Mesothelial cell of epicardium (in vitro differentiated cells): ENCODE data around the gene ANAPC15. TPM values are rescaled to one million over a fixed set of nuclear protein-coding genes. Genes with fewer than 3 reads are reported as not detected.

Experiments
- DNase-seq, 2 experiments: peaks; one replicate each; pipeline ENCODE4 v3.0.0; 2021; ENCODE audit warnings: low spot score in 2 of 2; ENCODE audit not compliant: unreplicated experiment in 2 of 2
- H3K27ac Mint-ChIP-seq: 2 replicates; pipeline ENCODE4 v1.8.0; 2021; ENCODE audit warnings: mixed read lengths
- H3K27me3 Mint-ChIP-seq: 2 replicates; pipeline ENCODE4 v1.8.0; 2021; ENCODE audit warnings: low read depth, mixed read lengths
- H3K36me3 Mint-ChIP-seq: 2 replicates; pipeline ENCODE4 v1.8.0; 2021; ENCODE audit warnings: mixed read lengths
- H3K4me1 Mint-ChIP-seq: 2 replicates; pipeline ENCODE4 v1.8.0; 2021; ENCODE audit warnings: mixed read lengths
- H3K4me3 Mint-ChIP-seq: 2 replicates; pipeline ENCODE4 v1.8.0; 2021; ENCODE audit warnings: mild to moderate bottlenecking, moderate library complexity, mixed read lengths
- H3K9me3 Mint-ChIP-seq: 2 replicates; pipeline ENCODE4 v1.8.0; 2021; ENCODE audit warnings: mixed read lengths
- CTCF ChIP-seq: fragments of 200-600 bp; sonication (generic); IDR thresholded peaks from one replicate; pipeline ENCODE4 v1.5.0; 2021; ENCODE audit warnings: antibody characterized with exemption; ENCODE audit not compliant: unreplicated experiment
- total RNA-seq: library from RNA; stranded (reverse); gene quantifications from 3 replicates; pipeline ENCODE4 v1.2.1, GENCODE V29; 2021

The ANAPC15 gene
- total RNA-seq, 1 donor from 2014 or later = 39.3 TPM

- Mint-ChIP-seq H3K4me3 (peak overlapping the region; percentile 88), H3K9me3 (no peaks in the 10 kb centered on the region), H3K36me3 (peaks cover 14% of the 10 kb centered on the region), H3K27me3 (no peaks in the 10 kb centered on the region), H3K4me1 (peaks cover 30% of the 10 kb centered on the region), H3K27ac (peak overlapping the region; percentile 88)
- no peak for TF ChIP-seq CTCF
- DNase-seq = no peak
These were observed 9.9 kb downstream of the ANAPC15 start for GRCh38 chr11:72102631-72102945.

- no peaks in the 10 kb centered on the region for H3K9me3 Mint-ChIP-seq
- H3K4me1 Mint-ChIP-seq = peaks cover 30% of the 10 kb centered on the region
- TF ChIP-seq CTCF = no peak
- peak overlapping the region; percentile 88 for H3K4me3 Mint-ChIP-seq
- DNase-seq = no peak
- peak overlapping the region; percentile 88 for H3K27ac Mint-ChIP-seq
- H3K27me3 Mint-ChIP-seq = no peaks in the 10 kb centered on the region
- H3K36me3 Mint-ChIP-seq = peaks cover 13% of the 10 kb centered on the region
These were observed 10.3 kb downstream of the ANAPC15 start for GRCh38 chr11:72102162-72102561.

- Mint-ChIP-seq H3K36me3 (peaks cover 18% of the 10 kb centered on the region), H3K9me3 (no peaks in the 10 kb centered on the region), H3K27me3 (no peaks in the 10 kb centered on the region), H3K4me3 (no peak overlapping the region), H3K4me1 (peaks cover 30% of the 10 kb centered on the region), H3K27ac (no peak overlapping the region)
- TF ChIP-seq CTCF = no peak
- DNase-seq = no peak
These were observed 12.0 kb downstream of the ANAPC15 start for GRCh38 chr11:72100462-72100861.

GRCh38 chr11:72100009-72100408, 12.5 kb downstream of the ANAPC15 start:
- peak overlapping the region; percentile 47 for H3K27ac Mint-ChIP-seq
- DNase-seq = no peak
- H3K4me3 Mint-ChIP-seq = no peak overlapping the region
- H3K4me1 Mint-ChIP-seq = peaks cover 30% of the 10 kb centered on the region
- H3K9me3 Mint-ChIP-seq = no peaks in the 10 kb centered on the region
- TF ChIP-seq CTCF = no peak
- no peaks in the 10 kb centered on the region for H3K27me3 Mint-ChIP-seq
- peaks cover 18% of the 10 kb centered on the region for H3K36me3 Mint-ChIP-seq

- no peak for DNase-seq
- Mint-ChIP-seq H3K27me3 (no peaks in the 10 kb centered on the region), H3K4me3 (no peak overlapping the region), H3K4me1 (peaks cover 28% of the 10 kb centered on the region), H3K9me3 (no peaks in the 10 kb centered on the region), H3K36me3 (peaks cover 21% of the 10 kb centered on the region), H3K27ac (no peak overlapping the region)
- TF ChIP-seq CTCF = no peak
These were observed 13.8 kb downstream of the ANAPC15 start for GRCh38 chr11:72098741-72099140.

- TF ChIP-seq CTCF = no peak
- peak in 1 of 2 experiments; percentile 59 for DNase-seq
- no peaks in the 10 kb centered on the region for H3K27me3 Mint-ChIP-seq
- H3K4me3 Mint-ChIP-seq = no peak overlapping the region
- H3K4me1 Mint-ChIP-seq = no peaks in the 10 kb centered on the region
- H3K9me3 Mint-ChIP-seq = no peaks in the 10 kb centered on the region
- H3K36me3 Mint-ChIP-seq = peaks cover 3% of the 10 kb centered on the region
- peak overlapping the region; percentile 7 for H3K27ac Mint-ChIP-seq
These were observed 21.2 kb downstream of the ANAPC15 start for GRCh38 chr11:72091292-72091691.
